GM13976 (cell line): ENCODE measurements around the gene SH3GLB1.

Source experiments
- DNase-seq: peaks from one replicate; pipeline ENCODE4 v3.0.0; 2012; ENCODE audit warnings: low spot score
- CTCF ChIP-seq: IDR thresholded peaks from 2 replicates; pipeline ENCODE4 v1.5.1; 2012; ENCODE audit warnings: borderline replicate concordance, mild to moderate bottlenecking; ENCODE audit not compliant: insufficient read depth; ENCODE audit errors: extremely low read depth, missing control alignments, control extremely low read depth
- in situ Hi-C: fragments of 300-500 bp; cut with MboI; formaldehyde crosslinking; loops from one replicate; pipeline ENCODE4 v1.12.0; 2022; ENCODE audit warnings: low sequenced_read_pairs, mixed read lengths, inconsistent platforms; ENCODE audit not compliant: unreplicated experiment

SH3GLB1 gene

GRCh38 chr1:86765674-86766073 lies 61.3 kb downstream of the SH3GLB1 start:
- TF ChIP-seq CTCF, result no peak
- in situ Hi-C loops, result no loop called here
- no peak for DNase-seq

GRCh38 chr1:86768554-86768953 lies 64.2 kb downstream of the SH3GLB1 start:
- DNase-seq, result no peak
- in situ Hi-C loops, result no loop called here
- no peak for TF ChIP-seq CTCF

GRCh38 chr1:86769065-86769464 lies 64.7 kb downstream of the SH3GLB1 start:
- no peak for TF ChIP-seq CTCF
- in situ Hi-C loops, result no loop called here

GRCh38 chr1:86773341-86774288 lies 69.2 kb downstream of the SH3GLB1 start:
- in situ Hi-C loops, result no loop called here
- DNase-seq, result no peak
- no peak for TF ChIP-seq CTCF

More at GRCh38 chr1:86769065-86769464, 64.7 kb downstream of the SH3GLB1 start:
- DNase-seq, result no peak

- no peak for DNase-seq
- in situ Hi-C loops, result no loop called here
- no peak for TF ChIP-seq CTCF
Measured at GRCh38 chr1:86774305-86775295, 70.2 kb downstream of the SH3GLB1 start.

- DNase-seq, result no peak
- in situ Hi-C loops, result no loop called here
- no peak for TF ChIP-seq CTCF
Measured at GRCh38 chr1:86775395-86775794, 71.0 kb downstream of the SH3GLB1 start.
